GM18505 (cell line): ENCODE results near the gene PNPLA6.

Experiments
- ATAC-seq: cut with Tn5 transposase; IDR thresholded peaks from one replicate; pipeline ENCODE4 v1.9.1; 2021; ENCODE audit not compliant: unreplicated experiment
- POLR2A ChIP-seq: IDR thresholded peaks from 4 replicates; pipeline ENCODE4 v1.6.1; 2011; ENCODE audit warnings: borderline replicate concordance; ENCODE audit not compliant: insufficient read depth, insufficient read length; ENCODE audit errors: extremely low read depth

PNPLA6 gene

GRCh38 chr19:7544626-7545025 is 9.1 kb downstream of the PNPLA6 start:
- TF ChIP-seq POLR2A: no peak
- ATAC-seq: no peak

GRCh38 chr19:7545300-7545699 is 9.8 kb downstream of the PNPLA6 start:
- TF ChIP-seq POLR2A: no peak
- no peak for ATAC-seq

- TF ChIP-seq POLR2A: no peak
- no peak for ATAC-seq
These were observed 10.4 kb downstream of the PNPLA6 start for GRCh38 chr19:7545904-7546303.

GRCh38 chr19:7547159-7547558 is 11.6 kb downstream of the PNPLA6 start:
- no peak for TF ChIP-seq POLR2A
- ATAC-seq: no peak

- ATAC-seq: no peak
- no peak for TF ChIP-seq POLR2A
These were observed 14.1 kb downstream of the PNPLA6 start for GRCh38 chr19:7549429-7550148.

GRCh38 chr19:7550169-7550770 is 14.8 kb downstream of the PNPLA6 start:
- TF ChIP-seq POLR2A: no peak
- ATAC-seq: no peak

- ATAC-seq: no peak
- no peak for TF ChIP-seq POLR2A
These were observed 15.7 kb downstream of the PNPLA6 start for GRCh38 chr19:7550987-7551761.

GRCh38 chr19:7552781-7553180 is 17.3 kb downstream of the PNPLA6 start:
- no peak for ATAC-seq
- TF ChIP-seq POLR2A: no peak

- no peak for ATAC-seq
These were observed 19.0 kb downstream of the PNPLA6 start for GRCh38 chr19:7554565-7554964.

GRCh38 chr19:7554990-7555864 is 19.7 kb downstream of the PNPLA6 start:
- no peak for TF ChIP-seq POLR2A
- no peak for ATAC-seq

More at GRCh38 chr19:7554565-7554964, 19.0 kb downstream of the PNPLA6 start:
- no peak for TF ChIP-seq POLR2A

GRCh38 chr19:7556696-7557315 is 21.3 kb downstream of the PNPLA6 start:
- ATAC-seq: no peak
- TF ChIP-seq POLR2A: no peak

GRCh38 chr19:7558667-7559066 is 23.1 kb downstream of the PNPLA6 start:
- TF ChIP-seq POLR2A: no peak
- ATAC-seq: no peak
